GM12892 (cell line): ENCODE results near the gene CEP112.

Experiments
- POLR2A ChIP-seq: IDR thresholded peaks from 2 replicates; pipeline ENCODE4 v1.6.1; 2011; ENCODE audit warnings: low read depth, low read length, control low read depth
- POLR2AphosphoS5 ChIP-seq: IDR thresholded peaks from 2 replicates; pipeline ENCODE4 v1.6.1; 2011; ENCODE audit warnings: low read depth, low read length, control low read depth
- TAF1 ChIP-seq: IDR thresholded peaks from 2 replicates; pipeline ENCODE4 v1.6.1; 2011; ENCODE audit warnings: low read depth, mild to moderate bottlenecking, control low read depth, low read length, borderline replicate concordance

DNA sequence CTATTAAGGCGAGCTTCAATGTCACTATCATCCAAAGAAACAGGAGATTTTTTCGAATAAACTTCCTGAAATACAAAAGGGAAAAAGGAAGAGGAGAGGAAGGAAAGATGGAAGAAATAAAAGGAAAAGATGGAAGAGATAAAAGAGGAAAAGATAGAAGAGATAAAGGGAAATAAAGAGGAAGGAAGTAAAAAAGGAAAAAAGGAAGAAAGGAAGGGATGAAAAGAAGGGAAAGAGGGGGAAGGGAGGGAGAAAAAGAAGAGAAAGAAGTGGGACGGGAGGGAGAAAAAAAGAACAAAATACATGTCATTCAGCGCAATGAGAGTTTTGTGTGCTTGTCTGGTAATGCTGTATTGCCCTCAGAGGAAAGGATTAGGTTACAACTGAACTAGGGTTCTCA is 62.2 kb downstream of the CEP112 start:
- TF ChIP-seq TAF1, result no peak
- no peak for TF ChIP-seq POLR2AphosphoS5
- TF ChIP-seq POLR2A, result no peak
